HG02884 (cell line): ENCODE data around the gene KCNA5.

Experiments
- ATAC-seq: cut with Tn5 transposase; IDR thresholded peaks from one replicate; pipeline ENCODE4 v1.9.1; 2021; ENCODE audit warnings: mild to moderate bottlenecking, moderate library complexity; ENCODE audit not compliant: unreplicated experiment

KCNA5 gene

DNA sequence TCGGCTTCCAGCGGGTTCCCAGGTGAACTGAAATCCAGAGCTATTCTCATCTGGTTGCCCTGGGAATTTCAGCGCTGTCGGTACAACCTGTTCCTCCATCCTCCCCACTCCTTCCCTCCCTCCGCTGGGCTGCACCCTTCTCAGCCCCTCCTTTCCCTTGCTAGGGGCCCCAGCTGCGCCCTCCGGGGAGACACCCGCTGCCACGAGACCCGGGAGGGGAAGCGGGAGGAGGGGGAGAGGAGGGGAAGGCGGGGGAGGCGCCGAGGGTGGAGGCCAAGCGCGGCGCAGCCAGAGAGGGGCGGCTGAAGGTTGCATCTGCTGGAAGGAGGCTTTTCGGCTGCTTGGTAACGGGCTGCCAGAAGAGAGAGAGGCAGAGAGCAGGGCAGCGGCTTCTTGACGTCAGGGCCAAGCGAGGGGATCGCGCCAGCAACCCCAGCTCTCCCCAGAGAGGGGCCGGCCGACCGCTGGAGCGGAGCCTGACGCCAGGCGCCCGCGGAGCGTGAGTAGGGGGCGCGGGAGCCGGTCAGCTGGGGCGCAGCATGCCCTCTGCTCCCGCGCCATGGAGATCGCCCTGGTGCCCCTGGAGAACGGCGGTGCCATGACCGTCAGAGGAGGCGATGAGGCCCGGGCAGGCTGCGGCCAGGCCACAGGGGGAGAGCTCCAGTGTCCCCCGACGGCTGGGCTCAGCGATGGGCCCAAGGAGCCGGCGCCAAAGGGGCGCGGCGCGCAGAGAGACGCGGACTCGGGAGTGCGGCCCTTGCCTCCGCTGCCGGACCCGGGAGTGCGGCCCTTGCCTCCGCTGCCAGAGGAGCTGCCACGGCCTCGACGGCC lies at the start of gene KCNA5:
KCNA5 (plus strand) TSS at position 291 of the 831 bp plus-strand sequence; CDS start at position 560, 269 bp downstream.
- no peak for ATAC-seq

GRCh38 chr12:4994622-4995021 lies 49.1 kb upstream of the KCNA5 start:
- ATAC-seq, result no peak

- ATAC-seq, result no peak
These were observed 47.0 kb upstream of the KCNA5 start for GRCh38 chr12:4996714-4997113.

GRCh38 chr12:4997939-4998338 lies 45.7 kb upstream of the KCNA5 start:
- no peak for ATAC-seq

DNA sequence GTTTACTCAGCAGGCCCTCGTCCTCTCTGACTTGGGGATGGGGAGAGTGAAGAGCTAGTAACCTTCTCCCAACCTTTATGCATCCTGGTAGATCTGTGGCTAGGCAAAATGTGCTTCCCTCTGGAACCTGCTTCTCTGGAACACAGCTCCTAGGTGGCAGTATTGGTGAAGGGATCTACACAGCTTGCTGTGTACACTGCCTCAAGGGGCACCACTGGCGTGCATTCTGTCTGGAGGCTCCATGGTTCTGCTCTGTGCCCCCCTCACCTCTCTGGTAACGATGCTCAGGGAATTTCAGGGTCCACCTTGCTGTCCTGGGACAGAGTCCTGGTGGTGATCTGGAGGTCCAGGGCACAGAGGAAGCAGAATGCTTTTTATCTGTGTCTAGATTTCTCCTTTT lies 43.5 kb upstream of the KCNA5 start:
- ATAC-seq, result no peak

GRCh38 chr12:5000658-5001385 lies 42.9 kb upstream of the KCNA5 start:
- ATAC-seq, result no peak

- ATAC-seq, result no peak
These were observed 40.5 kb upstream of the KCNA5 start for GRCh38 chr12:5003025-5003666.

DNA sequence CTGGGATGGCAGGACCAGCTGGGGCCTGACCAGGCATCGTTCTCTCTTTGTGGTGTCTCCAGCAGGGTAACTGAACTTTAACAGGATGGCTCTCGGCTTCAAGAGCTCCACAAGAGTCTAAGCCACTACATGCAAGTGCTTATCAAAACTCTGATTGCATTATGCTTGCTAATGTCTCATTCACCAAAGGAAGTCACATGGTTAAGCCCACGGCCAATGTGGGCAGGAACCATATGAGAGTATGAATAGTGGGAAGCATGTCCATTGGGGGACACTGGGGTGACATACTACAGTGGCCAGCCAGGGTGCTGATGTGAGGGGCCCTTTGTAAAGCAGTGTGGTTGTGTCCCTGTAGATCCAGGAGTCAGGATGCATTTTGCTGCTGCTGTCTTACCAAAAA lies 35.0 kb upstream of the KCNA5 start:
- ATAC-seq, result no peak

DNA sequence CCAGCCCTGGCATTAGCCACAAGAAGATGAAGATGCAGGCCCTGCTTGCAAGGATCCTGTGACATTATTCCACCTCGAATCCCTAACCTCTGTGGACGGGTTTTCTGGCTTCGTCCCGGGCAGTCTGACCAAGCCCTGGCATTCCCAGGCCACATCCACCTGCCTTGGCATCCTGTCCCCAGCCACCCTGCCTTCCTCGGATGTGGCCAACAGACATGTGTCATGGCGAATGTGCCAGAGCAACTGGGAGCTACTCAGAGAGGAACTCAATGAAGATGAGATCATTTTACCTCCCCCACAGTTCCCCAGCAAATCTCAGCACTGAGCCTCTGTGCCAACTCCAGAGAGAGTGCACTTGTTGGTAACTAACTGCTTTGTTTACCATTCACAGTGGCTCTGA lies 33.5 kb upstream of the KCNA5 start:
- no peak for ATAC-seq

GRCh38 chr12:5012337-5012736 lies 31.3 kb upstream of the KCNA5 start:
- ATAC-seq, result no peak

- ATAC-seq, result no peak
These were observed 30.4 kb upstream of the KCNA5 start for GRCh38 chr12:5013266-5013730.

GRCh38 chr12:5014269-5014668 lies 29.4 kb upstream of the KCNA5 start:
- no peak for ATAC-seq

- no peak for ATAC-seq
These were observed 27.8 kb upstream of the KCNA5 start for GRCh38 chr12:5015711-5016492.

DNA sequence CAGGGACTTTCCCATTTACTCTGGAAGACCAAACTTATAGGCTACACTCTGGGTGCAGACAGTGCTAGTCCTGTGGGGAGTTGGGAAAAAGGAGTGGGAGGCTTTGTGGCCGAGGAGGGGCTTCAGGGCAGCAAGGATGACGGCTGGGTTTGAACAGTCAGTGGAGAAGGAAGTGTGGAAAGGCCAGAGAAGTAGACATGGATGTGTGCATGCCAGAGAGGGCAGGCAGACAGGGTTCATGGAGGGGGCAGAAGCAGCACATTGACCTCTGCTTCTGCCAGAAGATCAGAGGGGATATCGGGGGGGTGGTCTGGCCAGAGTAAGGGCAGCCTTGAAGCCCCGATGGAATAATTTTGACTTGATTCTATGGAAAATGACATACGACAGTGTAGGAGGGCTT lies 27.2 kb upstream of the KCNA5 start:
- no peak for ATAC-seq

GRCh38 chr12:5017638-5018348 lies 25.9 kb upstream of the KCNA5 start:
- ATAC-seq, result no peak

- no peak for ATAC-seq
These were observed 25.0 kb upstream of the KCNA5 start for GRCh38 chr12:5018677-5019076.

DNA sequence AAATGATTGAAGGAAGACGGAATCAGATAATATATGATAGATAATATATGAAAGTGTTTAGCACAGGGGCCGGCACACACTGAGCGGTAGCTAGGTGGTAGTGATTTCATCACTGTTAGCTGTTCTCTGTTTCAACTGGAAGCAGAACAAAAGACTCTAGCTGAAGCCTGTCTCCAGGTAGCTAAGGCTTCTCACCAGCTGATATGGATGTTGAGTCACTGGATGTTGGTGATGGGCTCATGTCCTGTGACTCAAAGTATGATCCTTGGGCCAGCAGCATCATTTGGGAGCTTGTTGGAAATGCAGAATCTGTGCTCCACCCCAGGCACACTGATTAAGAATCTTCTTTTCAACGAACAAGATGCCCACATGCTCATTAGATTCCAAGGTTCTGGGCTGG lies 21.7 kb upstream of the KCNA5 start:
- ATAC-seq, result no peak

GRCh38 chr12:5022465-5023061 lies 21.1 kb upstream of the KCNA5 start:
- ATAC-seq, result no peak

DNA sequence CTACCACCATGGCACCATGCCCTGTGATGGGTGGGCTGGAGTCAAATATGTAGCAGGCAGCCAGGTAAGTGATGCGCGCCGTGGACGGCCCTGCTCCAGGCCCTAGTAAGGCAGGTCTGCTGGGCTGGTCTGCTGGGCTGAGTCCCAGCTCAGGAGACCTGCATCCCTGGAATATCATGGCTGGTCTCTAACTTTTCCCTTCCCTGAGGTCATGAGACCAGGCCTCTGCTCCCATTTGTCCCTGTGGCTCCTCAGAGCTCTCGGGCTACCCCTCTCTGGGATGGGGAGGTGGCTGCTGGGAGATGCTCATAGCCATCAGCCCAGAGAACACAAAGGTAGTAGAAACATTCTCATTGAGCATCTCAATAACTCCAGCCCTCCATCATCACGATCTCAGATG lies 19.8 kb upstream of the KCNA5 start:
- ATAC-seq, result no peak
